ENCODE results near the gene ZNRF3.

ZNRF3 gene

GRCh38 chr22:28931844-28932567, 48.6 kb downstream of the ZNRF3 start:
- TF ChIP-seq POLR2AphosphoS5 (IDR thresholded peaks at IDR 0.05; ENCODE audit: low read depth, low read length) (no peak), TAF1 (IDR thresholded peaks at IDR 0.05; ENCODE audit: borderline replicate concordance, insufficient read depth, low read length) (no peak), FOXP2 (optimal IDR thresholded peaks at IDR 0.05; ENCODE audit: borderline replicate concordance, extremely low read depth, extremely low read length, insufficient read depth) (no peak), REST (IDR thresholded peaks at IDR 0.05; ENCODE audit: insufficient read depth in 1 of 2, low read depth in 2 of 2, low read length in 2 of 2) (no peak), SIN3A (IDR thresholded peaks at IDR 0.05; ENCODE audit: borderline replicate concordance, insufficient read depth, low read length) (no peak)

- TF ChIP-seq FOXP2 (optimal IDR thresholded peaks at IDR 0.05; ENCODE audit: borderline replicate concordance, extremely low read depth, extremely low read length, insufficient read depth) (no peak), REST (IDR thresholded peaks at IDR 0.05; ENCODE audit: insufficient read depth in 1 of 2, low read depth in 2 of 2, low read length in 2 of 2) (no peak), SIN3A (IDR thresholded peaks at IDR 0.05; ENCODE audit: borderline replicate concordance, insufficient read depth, low read length) (no peak), POLR2AphosphoS5 (IDR thresholded peaks at IDR 0.05; ENCODE audit: low read depth, low read length) (no peak), TAF1 (IDR thresholded peaks at IDR 0.05; ENCODE audit: borderline replicate concordance, insufficient read depth, low read length) (no peak)
Measured at GRCh38 chr22:28933321-28933720, 49.9 kb downstream of the ZNRF3 start.

- TF ChIP-seq SIN3A (IDR thresholded peaks at IDR 0.05; ENCODE audit: borderline replicate concordance, insufficient read depth, low read length) (no peak), TAF1 (IDR thresholded peaks at IDR 0.05; ENCODE audit: borderline replicate concordance, insufficient read depth, low read length) (no peak), FOXP2 (optimal IDR thresholded peaks at IDR 0.05; ENCODE audit: borderline replicate concordance, extremely low read depth, extremely low read length, insufficient read depth) (no peak), POLR2AphosphoS5 (IDR thresholded peaks at IDR 0.05; ENCODE audit: low read depth, low read length) (no peak), REST (IDR thresholded peaks at IDR 0.05; ENCODE audit: insufficient read depth in 1 of 2, low read depth in 2 of 2, low read length in 2 of 2) (no peak)
Measured at GRCh38 chr22:28934026-28934425, 50.7 kb downstream of the ZNRF3 start.

GRCh38 chr22:28935140-28935539, 51.8 kb downstream of the ZNRF3 start:
- TF ChIP-seq POLR2AphosphoS5 (IDR thresholded peaks at IDR 0.05; ENCODE audit: low read depth, low read length): no peak
- no peak for TF ChIP-seq SIN3A (IDR thresholded peaks at IDR 0.05; ENCODE audit: borderline replicate concordance, insufficient read depth, low read length)
- no peak for TF ChIP-seq FOXP2 (optimal IDR thresholded peaks at IDR 0.05; ENCODE audit: borderline replicate concordance, extremely low read depth, extremely low read length, insufficient read depth)
- no peak for TF ChIP-seq REST (IDR thresholded peaks at IDR 0.05; ENCODE audit: insufficient read depth in 1 of 2, low read depth in 2 of 2, low read length in 2 of 2)
- no peak for TF ChIP-seq TAF1 (IDR thresholded peaks at IDR 0.05; ENCODE audit: borderline replicate concordance, insufficient read depth, low read length)

All from PFSK-1 (cell line).